ENCODE results near the gene SYN1. TPM values are rescaled to one million over a fixed set of nuclear protein-coding genes. Genes with fewer than 3 reads are reported as not detected.

SYN1 gene
- total RNA-seq, 1 donor from 2014 or later = 4.4 TPM

DNA sequence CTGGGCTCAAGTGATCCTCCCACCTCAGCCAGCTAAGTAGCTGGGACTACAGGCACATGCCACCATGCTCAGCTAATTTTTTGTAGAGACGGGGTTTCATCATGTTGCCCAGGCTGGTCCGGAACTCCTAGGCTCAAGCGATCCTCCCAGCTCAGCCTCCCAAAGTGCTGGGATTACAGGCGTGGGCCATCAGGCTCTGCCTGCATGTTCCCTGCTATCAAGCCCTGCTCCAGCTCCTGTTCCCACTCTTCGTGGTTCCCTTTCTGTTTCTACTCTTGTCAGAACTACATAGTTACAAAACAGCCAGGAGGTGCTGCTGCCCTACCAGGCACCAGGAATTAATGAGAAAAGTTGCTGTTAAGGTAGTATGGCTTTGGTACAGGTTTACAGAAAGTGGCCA, 28.7 kb downstream of the SYN1 start:
- Mint-ChIP-seq H3K27me3 (ENCODE audit: low read depth) (peaks cover 5% of the 10 kb centered on the region), H3K27ac (no peak overlapping the region), H3K36me3 (peaks cover 2% of the 10 kb centered on the region), H3K4me1 (no peaks in the 10 kb centered on the region), H3K9me3 (peaks cover 10% of the 10 kb centered on the region), H3K4me3 (no peak overlapping the region)
- DNase-seq (ENCODE audit: low spot score in 2 of 2, unreplicated experiment in 2 of 2) = no peak
- TF ChIP-seq, protein P1, sequence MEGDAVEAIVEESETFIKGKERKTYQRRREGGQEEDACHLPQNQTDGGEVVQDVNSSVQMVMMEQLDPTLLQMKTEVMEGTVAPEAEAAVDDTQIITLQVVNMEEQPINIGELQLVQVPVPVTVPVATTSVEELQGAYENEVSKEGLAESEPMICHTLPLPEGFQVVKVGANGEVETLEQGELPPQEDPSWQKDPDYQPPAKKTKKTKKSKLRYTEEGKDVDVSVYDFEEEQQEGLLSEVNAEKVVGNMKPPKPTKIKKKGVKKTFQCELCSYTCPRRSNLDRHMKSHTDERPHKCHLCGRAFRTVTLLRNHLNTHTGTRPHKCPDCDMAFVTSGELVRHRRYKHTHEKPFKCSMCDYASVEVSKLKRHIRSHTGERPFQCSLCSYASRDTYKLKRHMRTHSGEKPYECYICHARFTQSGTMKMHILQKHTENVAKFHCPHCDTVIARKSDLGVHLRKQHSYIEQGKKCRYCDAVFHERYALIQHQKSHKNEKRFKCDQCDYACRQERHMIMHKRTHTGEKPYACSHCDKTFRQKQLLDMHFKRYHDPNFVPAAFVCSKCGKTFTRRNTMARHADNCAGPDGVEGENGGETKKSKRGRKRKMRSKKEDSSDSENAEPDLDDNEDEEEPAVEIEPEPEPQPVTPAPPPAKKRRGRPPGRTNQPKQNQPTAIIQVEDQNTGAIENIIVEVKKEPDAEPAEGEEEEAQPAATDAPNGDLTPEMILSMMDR (IDR thresholded peaks at IDR 0.05; ENCODE audit: unreplicated experiment) = no peak

DNA sequence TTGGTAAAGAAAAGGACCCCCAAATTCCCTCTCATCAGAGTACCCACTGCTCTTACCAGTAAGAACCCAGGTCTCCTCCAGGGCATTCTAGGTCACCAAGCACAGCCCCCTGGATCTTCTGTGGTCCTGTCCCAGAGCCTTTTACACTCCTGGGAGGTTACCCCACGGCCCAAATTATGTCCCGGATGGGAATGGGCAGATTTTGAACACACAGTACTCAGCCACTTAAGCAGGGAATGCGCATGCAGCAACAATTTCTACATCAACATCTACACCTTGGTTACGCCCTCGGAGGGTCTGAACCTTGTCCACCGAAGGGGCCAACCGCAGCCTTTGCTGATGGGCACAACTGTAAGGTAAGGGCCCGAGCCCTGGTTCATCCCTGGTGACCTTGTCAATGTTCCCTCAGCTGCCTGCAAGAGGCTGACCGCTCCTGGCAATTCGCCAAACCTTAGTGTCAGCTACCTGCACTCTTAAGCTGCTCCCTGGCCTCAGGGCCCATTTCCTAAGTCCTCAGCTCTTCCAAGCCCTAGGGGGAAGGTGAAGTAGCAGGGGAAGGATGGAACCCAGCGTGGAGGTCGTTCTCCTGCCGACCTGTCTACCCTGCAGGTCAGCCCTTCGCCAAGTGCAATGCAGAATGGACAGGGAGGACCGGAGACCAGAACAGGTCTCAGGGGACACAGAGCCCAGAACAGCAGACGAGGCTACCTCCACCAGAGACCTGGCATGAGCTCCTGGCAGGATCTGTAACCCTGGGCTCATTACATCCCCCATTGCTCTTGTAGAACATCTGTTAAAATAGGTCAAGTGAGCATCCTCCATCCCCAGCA, 31.5 kb downstream of the SYN1 start:
- DNase-seq (ENCODE audit: low spot score in 2 of 2, unreplicated experiment in 2 of 2) = no peak
- Mint-ChIP-seq H3K27me3 (ENCODE audit: low read depth) (peaks cover 5% of the 10 kb centered on the region), H3K27ac (no peak overlapping the region), H3K9me3 (peaks cover 6% of the 10 kb centered on the region), H3K4me3 (no peak overlapping the region), H3K4me1 (peaks cover 7% of the 10 kb centered on the region), H3K36me3 (peaks cover 2% of the 10 kb centered on the region)
- TF ChIP-seq, protein P1 (IDR thresholded peaks at IDR 0.05; ENCODE audit: unreplicated experiment) = no peak

DNA sequence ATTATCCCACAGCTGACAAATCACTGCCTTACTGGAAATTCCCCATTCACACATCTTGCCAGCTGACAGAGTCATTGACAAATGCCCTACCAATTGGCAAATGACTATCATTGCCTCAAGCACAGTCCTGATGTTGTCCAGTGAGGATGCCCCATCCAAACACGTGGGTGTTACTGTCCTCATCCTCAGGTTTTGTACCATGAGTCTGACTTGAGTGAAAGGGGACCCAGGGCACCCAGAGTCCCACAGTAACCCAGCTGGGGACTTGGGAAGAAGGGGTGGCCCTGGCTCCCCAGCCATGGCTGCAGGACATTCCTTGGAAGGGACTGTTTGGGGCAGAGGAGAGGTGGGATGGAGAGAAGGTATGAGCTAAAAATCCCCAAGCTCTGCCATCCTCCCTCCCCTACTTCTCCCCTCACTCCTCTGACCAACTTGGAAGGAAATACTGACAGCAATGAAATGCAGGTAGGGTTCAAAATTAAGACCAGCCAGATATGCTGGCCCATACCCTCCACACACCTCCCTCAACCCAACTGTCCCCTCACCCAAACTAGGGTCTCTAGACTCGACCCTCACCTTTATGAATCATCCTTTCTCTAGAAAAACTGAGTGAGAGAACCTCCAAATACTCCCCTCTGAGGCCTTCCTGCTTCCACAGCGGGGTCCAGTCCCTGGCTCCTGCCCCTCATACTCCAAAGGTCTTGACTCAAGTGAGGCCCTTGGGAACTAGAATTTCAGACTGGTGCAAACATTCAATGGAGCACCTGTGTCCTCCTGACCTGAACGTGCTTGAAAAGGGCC, 32.4 kb downstream of the SYN1 start:
- peak in 1 of 2 experiments; percentile 5 for DNase-seq (ENCODE audit: low spot score in 2 of 2, unreplicated experiment in 2 of 2)
- Mint-ChIP-seq H3K9me3 (peaks cover 6% of the 10 kb centered on the region), H3K36me3 (peaks cover 2% of the 10 kb centered on the region), H3K27ac (no peak overlapping the region), H3K27me3 (ENCODE audit: low read depth) (peaks cover 5% of the 10 kb centered on the region), H3K4me3 (no peak overlapping the region), H3K4me1 (peaks cover 7% of the 10 kb centered on the region)
- TF ChIP-seq, protein P1 (IDR thresholded peaks at IDR 0.05; ENCODE audit: unreplicated experiment) = no peak

DNA sequence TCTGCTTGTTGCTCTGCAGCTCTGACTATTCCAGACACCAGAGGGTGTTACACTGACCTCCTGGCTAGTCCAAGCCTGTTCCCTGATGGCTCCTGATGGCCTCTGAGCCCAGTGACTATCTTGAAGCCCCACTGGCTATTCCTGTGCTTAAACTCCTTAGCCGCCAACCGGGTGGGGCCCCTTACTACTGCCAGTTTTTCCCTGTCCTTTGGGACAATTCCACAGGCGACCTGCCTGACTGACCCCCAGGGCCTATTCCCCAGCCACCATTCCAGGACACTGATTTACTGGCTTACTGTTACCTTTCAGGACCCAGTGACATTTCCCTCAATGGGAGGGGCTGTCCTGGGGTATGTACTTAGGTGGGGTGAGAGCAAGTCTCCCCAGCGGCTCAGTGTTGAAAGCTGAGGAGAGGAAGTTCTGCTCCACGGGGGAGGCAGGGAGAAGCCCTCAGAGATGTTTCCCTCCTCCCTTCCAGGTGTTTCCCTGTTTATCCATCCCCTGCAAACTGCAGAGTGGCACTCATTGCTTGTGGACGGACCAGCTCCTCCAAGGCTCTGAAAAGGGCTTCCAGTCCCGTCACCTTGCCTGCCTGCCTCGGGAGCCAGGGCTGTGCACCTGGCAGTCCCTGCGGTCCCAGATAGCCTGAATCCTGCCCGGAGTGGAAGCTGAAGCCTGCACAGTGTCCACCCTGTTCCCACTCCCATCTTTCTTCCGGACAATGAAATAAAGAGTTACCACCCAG, 33.4 kb downstream of the SYN1 start:
- Mint-ChIP-seq H3K4me3 (no peak overlapping the region), H3K36me3 (peaks cover 2% of the 10 kb centered on the region), H3K4me1 (peaks cover 11% of the 10 kb centered on the region), H3K27ac (no peak overlapping the region), H3K9me3 (peaks cover 6% of the 10 kb centered on the region), H3K27me3 (ENCODE audit: low read depth) (peaks cover 5% of the 10 kb centered on the region)
- DNase-seq (ENCODE audit: low spot score in 2 of 2, unreplicated experiment in 2 of 2) = peak in 1 of 2 experiments; percentile 19
- TF ChIP-seq, protein P1 (IDR thresholded peaks at IDR 0.05; ENCODE audit: unreplicated experiment) = no peak

DNA sequence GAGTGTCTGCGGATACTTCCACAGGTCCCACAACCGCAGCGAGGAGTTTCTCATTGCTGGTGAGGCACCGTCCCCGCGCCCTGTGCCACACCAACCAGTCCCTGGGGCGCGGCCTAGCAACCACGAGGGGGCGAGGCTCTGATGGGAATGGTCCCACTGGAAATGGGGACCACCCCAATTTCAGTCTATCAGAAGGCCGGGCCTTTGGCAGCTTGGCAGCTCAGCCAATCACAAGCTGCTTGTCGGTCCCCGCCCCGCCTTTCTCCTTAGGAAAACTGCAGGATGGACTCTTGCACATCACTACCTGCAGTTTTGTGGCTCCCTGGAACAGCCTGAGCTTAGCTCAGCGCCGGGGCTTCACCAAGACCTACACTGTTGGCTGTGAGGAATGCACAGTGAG, 34.4 kb downstream of the SYN1 start:
- H3K27me3 Mint-ChIP-seq (ENCODE audit: low read depth) = peaks cover 5% of the 10 kb centered on the region
- peaks cover 5% of the 10 kb centered on the region for H3K9me3 Mint-ChIP-seq
- peak in 1 of 2 experiments; percentile 36 for DNase-seq (ENCODE audit: low spot score in 2 of 2, unreplicated experiment in 2 of 2)
- H3K4me1 Mint-ChIP-seq = peaks cover 11% of the 10 kb centered on the region
- TF ChIP-seq, protein P1 (IDR thresholded peaks at IDR 0.05; ENCODE audit: unreplicated experiment) = no peak
- H3K4me3 Mint-ChIP-seq = no peak overlapping the region
- peaks cover 2% of the 10 kb centered on the region for H3K36me3 Mint-ChIP-seq
- no peak overlapping the region for H3K27ac Mint-ChIP-seq

Measured in mesothelial cell of epicardium (in vitro differentiated cells).